ENCODE results near the gene LARGE1.

DNA sequence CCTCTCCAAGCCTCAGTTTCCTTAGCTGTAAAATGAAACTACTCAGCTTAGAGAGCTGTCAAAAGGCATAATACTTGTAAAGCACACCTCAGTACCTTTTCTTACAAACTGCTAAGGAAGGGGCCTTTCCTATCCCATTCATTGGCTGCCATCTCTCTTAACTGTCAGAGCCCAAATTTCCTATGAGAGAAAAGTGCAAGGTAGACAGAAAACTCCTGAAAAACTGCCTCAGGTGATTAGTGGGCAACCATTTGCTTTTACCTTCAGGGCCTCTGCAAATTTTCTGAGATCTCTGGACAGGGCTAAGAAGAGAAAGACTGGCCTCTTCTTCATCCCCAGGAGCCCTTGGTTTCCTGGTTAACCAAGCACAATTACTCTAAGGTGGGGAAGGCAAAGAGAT, 13.8 kb downstream of the LARGE1 start:
- TF ChIP-seq, protein P1, sequence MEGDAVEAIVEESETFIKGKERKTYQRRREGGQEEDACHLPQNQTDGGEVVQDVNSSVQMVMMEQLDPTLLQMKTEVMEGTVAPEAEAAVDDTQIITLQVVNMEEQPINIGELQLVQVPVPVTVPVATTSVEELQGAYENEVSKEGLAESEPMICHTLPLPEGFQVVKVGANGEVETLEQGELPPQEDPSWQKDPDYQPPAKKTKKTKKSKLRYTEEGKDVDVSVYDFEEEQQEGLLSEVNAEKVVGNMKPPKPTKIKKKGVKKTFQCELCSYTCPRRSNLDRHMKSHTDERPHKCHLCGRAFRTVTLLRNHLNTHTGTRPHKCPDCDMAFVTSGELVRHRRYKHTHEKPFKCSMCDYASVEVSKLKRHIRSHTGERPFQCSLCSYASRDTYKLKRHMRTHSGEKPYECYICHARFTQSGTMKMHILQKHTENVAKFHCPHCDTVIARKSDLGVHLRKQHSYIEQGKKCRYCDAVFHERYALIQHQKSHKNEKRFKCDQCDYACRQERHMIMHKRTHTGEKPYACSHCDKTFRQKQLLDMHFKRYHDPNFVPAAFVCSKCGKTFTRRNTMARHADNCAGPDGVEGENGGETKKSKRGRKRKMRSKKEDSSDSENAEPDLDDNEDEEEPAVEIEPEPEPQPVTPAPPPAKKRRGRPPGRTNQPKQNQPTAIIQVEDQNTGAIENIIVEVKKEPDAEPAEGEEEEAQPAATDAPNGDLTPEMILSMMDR (IDR thresholded peaks at IDR 0.05 in 8 of 11, conservative IDR thresholded peaks at IDR 0.05 in 3 of 11): no peak
- TF ChIP-seq POLR2AphosphoS5 (IDR thresholded peaks at IDR 0.05) (no peak), POLR2A (IDR thresholded peaks at IDR 0.05) (no peak)
